ENCODE data around the gene KYNU.

DNA sequence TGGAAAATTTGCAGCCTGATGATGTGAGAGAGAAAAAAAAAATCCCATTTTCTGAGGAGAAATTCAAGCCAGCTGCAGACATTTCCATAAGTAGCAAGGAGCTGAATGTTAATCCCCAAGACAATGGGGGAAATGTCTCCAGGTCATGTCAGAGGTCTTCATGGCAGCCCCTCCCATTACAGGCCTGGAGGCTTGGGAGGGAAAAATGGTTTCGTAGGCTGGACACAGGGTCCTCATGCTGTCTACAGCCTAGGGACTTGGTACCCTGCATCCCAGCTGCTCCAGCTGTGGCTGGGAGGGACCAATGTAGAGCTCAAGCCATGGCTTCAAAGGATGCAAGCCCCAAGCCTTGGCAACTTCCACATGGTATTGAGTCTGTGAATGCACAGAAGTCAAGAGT is 198.2 kb downstream of the KYNU start:
- TF ChIP-seq, protein P1, sequence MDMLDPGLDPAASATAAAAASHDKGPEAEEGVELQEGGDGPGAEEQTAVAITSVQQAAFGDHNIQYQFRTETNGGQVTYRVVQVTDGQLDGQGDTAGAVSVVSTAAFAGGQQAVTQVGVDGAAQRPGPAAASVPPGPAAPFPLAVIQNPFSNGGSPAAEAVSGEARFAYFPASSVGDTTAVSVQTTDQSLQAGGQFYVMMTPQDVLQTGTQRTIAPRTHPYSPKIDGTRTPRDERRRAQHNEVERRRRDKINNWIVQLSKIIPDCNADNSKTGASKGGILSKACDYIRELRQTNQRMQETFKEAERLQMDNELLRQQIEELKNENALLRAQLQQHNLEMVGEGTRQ (IDR thresholded peaks at IDR 0.05; ENCODE audit: borderline replicate concordance, low read depth, low read length): no peak
- no peak for TF ChIP-seq FOXM1 (IDR thresholded peaks at IDR 0.05; ENCODE audit: low read depth, low read length)
- TF ChIP-seq, protein P2, sequence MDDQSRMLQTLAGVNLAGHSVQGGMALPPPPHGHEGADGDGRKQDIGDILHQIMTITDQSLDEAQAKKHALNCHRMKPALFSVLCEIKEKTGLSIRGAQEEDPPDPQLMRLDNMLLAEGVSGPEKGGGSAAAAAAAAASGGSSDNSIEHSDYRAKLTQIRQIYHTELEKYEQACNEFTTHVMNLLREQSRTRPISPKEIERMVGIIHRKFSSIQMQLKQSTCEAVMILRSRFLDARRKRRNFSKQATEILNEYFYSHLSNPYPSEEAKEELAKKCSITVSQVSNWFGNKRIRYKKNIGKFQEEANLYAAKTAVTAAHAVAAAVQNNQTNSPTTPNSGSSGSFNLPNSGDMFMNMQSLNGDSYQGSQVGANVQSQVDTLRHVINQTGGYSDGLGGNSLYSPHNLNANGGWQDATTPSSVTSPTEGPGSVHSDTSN (IDR thresholded peaks at IDR 0.05; ENCODE audit: insufficient replicate concordance, low read depth, low read length): no peak
- TF ChIP-seq SMC3 (IDR thresholded peaks at IDR 0.05; ENCODE audit: borderline replicate concordance, low read length): no peak
- TF ChIP-seq, protein P3, sequence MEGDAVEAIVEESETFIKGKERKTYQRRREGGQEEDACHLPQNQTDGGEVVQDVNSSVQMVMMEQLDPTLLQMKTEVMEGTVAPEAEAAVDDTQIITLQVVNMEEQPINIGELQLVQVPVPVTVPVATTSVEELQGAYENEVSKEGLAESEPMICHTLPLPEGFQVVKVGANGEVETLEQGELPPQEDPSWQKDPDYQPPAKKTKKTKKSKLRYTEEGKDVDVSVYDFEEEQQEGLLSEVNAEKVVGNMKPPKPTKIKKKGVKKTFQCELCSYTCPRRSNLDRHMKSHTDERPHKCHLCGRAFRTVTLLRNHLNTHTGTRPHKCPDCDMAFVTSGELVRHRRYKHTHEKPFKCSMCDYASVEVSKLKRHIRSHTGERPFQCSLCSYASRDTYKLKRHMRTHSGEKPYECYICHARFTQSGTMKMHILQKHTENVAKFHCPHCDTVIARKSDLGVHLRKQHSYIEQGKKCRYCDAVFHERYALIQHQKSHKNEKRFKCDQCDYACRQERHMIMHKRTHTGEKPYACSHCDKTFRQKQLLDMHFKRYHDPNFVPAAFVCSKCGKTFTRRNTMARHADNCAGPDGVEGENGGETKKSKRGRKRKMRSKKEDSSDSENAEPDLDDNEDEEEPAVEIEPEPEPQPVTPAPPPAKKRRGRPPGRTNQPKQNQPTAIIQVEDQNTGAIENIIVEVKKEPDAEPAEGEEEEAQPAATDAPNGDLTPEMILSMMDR (IDR thresholded peaks at IDR 0.05 in 2 of 3, conservative IDR thresholded peaks at IDR 0.05 in 1 of 3; ENCODE audit: control insufficient read depth in 2 of 3, extremely low read depth in 1 of 3, insufficient read depth in 1 of 3, low read depth in 3 of 3, low read length in 3 of 3): no peak
- TF ChIP-seq NFIC (IDR thresholded peaks at IDR 0.05; ENCODE audit: low read depth, low read length): no peak
- TF ChIP-seq POLR2AphosphoS5 (IDR thresholded peaks at IDR 0.05; ENCODE audit: low read length): no peak
- TF ChIP-seq RAD21 (IDR thresholded peaks at IDR 0.05; ENCODE audit: insufficient read depth, low read depth, low read length): no peak
- no peak for TF ChIP-seq PAX5 (IDR thresholded peaks at IDR 0.05; ENCODE audit: borderline replicate concordance, low read depth, low read length)
- TF ChIP-seq CBFB (IDR thresholded peaks at IDR 0.05; ENCODE audit: low read depth): no peak
- TF ChIP-seq, protein P4, sequence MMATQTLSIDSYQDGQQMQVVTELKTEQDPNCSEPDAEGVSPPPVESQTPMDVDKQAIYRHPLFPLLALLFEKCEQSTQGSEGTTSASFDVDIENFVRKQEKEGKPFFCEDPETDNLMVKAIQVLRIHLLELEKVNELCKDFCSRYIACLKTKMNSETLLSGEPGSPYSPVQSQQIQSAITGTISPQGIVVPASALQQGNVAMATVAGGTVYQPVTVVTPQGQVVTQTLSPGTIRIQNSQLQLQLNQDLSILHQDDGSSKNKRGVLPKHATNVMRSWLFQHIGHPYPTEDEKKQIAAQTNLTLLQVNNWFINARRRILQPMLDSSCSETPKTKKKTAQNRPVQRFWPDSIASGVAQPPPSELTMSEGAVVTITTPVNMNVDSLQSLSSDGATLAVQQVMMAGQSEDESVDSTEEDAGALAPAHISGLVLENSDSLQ (IDR thresholded peaks at IDR 0.05): no peak
